CD4-positive, alpha-beta T cell treated with Interleukin-17A for 4 hours (primary cell): ENCODE results near the gene PHC2.

Experiments
- DNase-seq: peaks from one replicate; pipeline ENCODE4 v3.0.0-alpha.2; 2020; ENCODE audit warnings: mixed read lengths

PHC2 gene

GRCh38 chr1:33430692-33431593 is at the start of gene PHC2:
Gene PHC2, minus strand, starts transcription at chr1:33431095. Its CDS starts 55,556 bp downstream, at chr1:33375539.
- peak; percentile 94 for DNase-seq

GRCh38 chr1:33477451-33477850 is 46.6 kb upstream of the PHC2 start:
- no peak for DNase-seq

- DNase-seq, result no peak
These were observed 43.0 kb upstream of the PHC2 start for GRCh38 chr1:33473900-33474299.

- peak; percentile 91 for DNase-seq
These were observed 41.5 kb upstream of the PHC2 start, which contains the start of gene ZSCAN20 for GRCh38 chr1:33472269-33472980. Gene ZSCAN20, plus strand, starts transcription at chr1:33472645. Its CDS starts 6,644 bp downstream, at chr1:33479289.

DNA sequence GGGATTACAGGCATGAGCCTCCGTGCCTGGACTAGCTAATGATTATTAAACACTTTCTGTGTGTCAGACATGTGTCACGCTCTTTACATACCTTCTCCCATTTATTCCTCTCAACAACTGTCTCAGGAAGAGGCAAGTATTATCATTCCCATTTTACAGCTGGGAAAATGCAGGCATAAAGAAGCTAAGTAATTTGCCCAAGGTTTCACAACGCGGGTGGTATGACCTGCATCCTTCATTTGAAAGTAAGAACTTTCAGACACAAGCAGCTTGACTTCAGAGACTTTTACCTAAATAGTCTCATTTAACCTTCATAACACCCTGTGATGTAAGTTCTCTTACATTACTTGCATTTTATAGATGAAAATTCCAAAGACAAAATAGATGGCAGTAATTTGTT is 40.5 kb upstream of the PHC2 start:
- no peak for DNase-seq

DNA sequence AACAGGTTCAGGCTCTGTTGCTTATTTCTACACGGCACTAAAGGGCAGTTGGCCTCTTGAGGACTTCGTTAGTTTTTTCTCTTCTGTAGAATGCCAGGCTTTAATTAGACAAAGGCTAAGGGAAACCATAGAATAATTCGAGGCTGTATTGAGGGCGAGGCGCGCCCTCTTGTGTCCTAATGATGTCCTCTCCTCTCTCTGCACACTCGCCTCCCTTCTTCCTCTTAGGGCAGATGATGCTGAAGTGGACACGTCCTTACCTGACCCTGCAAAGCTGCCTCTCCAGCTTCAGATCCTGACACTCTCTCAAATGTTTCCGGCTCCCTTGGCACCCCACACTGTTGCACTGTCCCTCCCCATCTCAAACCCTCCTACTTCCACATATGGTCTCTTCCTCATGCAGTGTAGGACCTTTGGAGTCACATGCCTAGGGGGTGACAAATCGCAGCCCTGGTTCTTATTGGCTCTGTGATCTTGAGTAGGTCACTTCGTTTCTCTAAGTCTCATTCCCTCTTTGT is 39.7 kb upstream of the PHC2 start:
- DNase-seq, result peak; percentile 69

DNA sequence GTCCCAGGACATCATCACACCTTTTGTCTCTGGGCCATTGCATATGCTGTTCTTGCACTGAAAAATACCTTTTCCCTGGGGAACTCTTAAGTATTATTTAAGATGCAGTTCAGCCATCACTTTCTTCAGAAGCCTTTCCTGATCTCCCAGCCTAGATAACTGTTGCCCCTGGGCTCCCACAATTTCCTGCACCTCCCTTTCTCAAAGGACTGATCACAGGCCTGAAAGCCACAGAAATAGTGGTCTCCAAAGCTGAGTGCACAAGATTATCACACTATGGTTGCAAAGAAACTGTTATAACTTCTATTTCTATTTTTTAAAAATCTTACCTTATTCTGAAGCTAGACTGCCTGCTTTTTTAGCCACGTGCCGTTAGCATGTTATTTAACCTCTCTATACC is 38.8 kb upstream of the PHC2 start:
- no peak for DNase-seq

DNA sequence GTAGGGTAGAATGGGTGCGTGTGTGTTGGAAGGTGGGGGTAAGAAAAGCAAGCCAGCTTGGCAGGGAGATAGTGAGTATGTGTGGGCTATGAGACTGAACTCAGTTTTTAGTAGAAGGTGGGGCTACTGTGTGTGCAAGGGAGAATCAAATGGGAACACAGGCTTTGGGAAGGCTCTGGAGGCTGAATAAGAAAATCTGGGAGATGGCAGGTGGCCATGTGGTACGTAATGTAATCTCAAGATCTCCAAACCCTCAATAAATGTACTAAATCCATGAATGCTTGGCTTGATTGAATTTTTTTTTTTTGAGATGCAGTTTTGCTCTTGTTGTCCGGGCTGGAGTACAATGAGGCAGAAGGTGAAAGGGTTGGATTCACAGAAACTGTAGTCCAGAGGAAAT is 38.1 kb upstream of the PHC2 start:
- DNase-seq, result no peak

GRCh38 chr1:33468531-33468930 is 37.6 kb upstream of the PHC2 start:
- DNase-seq, result no peak

- no peak for DNase-seq
These were observed 37.1 kb upstream of the PHC2 start for GRCh38 chr1:33468011-33468410.

DNA sequence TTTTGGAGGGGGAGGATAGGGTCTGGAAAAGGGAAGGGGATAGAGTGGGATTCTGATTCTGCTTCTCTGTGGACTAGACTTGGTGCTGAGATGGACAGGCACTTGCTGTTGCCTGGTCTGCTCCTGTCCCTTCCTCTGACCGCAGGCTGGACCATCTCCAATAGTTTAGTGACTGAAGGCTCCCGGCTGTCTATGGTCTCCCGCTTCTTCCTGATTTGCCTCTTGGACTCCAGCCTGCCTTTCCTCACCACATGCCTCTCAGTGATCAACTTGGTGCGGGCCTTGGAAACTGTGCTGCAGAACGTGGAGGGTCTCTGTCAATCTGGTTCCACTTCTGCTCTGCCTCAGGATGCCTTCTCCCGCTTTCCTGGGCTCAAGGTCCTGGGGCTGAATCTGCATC is 35.3 kb upstream of the PHC2 start:
- DNase-seq, result no peak

GRCh38 chr1:33465316-33465715 is 34.4 kb upstream of the PHC2 start:
- no peak for DNase-seq

- no peak for DNase-seq
These were observed 33.7 kb upstream of the PHC2 start for GRCh38 chr1:33464552-33464951.

DNA sequence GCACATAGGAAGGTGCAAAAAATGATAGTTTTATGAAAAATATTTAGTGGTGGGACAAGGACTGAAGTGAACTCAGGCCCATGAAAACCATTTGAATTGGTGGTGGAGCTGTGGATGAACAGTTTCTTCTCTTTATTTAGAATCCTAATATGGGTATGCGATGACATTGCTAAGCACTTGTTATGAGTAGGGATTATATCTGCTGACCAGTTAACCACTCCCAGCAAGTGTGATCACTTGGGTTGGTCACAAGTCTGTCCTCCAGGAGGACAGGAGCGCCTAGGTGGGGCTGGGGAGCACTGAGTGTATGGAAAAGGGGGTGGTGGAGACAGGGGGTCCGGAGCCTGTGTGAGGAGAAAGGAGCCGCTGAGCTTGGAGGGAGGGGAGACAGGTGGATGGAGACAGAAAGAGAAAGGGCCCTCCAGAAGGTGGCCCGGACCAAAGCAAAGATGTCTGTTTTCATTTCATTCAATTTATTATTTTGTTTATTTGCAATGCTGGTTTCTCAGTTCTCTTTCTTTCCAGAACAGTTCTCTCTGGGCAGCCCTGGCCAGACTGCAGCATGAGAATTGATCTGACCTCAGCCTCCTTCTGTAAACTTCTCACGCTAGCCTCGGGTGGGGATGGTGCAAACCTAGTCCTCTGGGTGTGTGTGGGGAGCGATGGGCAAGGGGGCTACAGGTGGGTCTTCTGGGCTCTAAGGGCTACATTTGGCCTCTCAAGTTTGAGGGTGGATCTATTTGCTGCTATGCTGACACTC is 31.7 kb upstream of the PHC2 start:
- no peak for DNase-seq

DNA sequence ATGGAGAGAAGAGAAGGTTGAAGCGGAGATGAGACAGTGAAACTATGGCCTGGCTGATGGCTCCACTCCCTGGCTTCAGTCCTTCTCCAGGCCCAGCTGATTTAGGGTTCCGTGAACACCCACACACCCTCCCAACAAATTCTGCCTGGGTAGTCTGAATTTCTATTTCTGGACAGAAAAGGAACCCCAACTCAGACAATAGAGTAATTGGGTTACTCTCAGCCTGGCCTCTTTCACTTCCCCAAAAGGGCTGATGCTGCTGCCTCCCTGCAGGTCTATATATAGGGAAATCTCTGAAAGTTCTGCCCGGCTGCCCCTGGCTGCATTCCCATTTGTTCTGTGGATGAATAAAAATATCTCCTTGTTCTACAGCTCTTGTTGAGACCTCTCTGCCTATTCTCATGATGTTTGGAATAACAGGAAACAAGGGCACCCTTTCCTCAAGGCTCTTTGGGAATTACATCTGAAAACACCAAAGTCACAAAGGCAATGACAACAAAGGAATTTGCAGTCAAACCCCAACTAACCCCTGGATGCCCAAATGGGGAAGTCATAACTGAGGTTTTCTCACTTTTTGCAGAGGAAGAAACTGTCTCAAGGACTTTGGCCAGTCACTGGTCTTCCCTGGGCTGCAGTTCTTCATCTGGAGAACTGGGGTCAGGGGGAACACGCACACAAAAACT is 30.2 kb upstream of the PHC2 start:
- DNase-seq, result no peak

DNA sequence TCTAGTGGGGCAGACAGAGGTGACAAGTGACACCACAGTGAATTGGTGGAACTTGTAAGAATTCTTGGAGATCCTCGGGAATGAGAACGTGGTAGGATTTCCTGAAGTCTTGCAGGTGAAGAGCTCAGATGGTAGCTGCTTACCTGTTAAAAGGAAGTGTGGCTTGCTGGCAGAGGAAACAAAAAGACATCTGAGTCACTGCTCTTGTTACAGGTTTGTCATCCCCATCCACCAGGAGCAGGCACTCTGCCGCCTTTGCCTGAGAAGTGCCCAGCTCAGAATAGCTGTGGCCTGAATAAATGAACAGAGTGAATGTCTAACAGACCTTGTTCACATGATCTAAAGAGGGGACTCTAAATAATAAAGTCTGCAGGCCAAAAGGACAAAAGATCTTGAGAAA is 29.2 kb upstream of the PHC2 start:
- no peak for DNase-seq

- no peak for DNase-seq
These were observed 28.8 kb upstream of the PHC2 start for GRCh38 chr1:33459691-33460090.

GRCh38 chr1:33456502-33456886 is 25.6 kb upstream of the PHC2 start:
- no peak for DNase-seq

- peak; percentile 41 for DNase-seq
These were observed 24.9 kb upstream of the PHC2 start for GRCh38 chr1:33455539-33456501.

DNA sequence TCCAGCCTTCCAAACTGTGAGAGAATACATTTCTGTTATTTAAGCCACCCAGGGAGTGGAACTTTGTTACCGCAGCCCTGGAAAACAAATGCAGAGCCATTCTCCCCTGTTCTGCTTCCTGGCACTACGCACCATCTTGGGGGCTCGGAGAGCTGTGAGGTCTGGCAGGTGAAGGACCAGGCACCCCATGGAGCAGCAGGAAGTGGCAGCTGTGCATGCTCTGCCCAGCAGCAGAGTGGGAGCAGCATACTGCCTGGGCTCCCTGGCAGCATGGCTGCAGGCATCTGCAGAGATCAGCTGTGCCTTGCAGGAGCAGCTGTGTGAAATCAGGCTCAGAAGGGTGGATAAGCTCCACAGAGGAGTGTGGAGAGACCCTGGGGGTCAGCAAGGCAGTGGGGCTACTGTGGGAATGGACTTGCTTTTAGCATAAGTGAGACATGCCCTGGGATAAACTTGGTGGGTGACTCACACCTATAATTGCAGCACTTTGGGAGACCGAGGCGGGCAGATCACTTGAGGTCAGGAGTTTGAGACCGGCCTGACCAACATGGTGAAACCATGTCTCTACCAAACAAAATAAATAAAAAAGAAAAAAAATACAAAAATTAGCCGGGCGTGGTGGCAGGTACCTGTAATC is 23.9 kb upstream of the PHC2 start:
- DNase-seq, result no peak

DNA sequence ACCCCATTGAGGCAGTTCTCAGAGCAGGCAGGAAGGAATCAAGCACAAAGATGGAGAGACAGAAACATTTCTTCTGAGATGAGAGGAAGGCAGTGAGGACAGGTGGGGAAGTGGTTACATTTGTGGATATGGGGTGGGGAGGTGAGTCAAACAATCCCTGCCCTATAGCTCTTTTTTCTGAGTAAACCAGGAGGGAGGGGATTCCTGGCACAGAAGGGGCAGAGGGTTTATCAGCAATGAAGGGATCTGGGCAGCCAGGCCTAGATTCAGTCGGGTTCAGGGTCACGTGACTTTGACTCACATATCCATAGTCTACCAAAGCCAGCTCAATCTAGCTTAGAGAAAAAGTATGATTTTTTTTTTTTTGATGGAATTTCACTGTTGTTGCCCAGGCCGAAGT is 15.7 kb upstream of the PHC2 start:
- no peak for DNase-seq
